Fibroblast of the aortic adventitia (primary cell): ENCODE results near the gene RELB. TPM values are rescaled to one million over a fixed set of nuclear protein-coding genes. Genes with fewer than 3 reads are reported as not detected.

ENCODE experiments used
- DNase-seq: peaks from one replicate; pipeline ENCODE4 v3.0.0-alpha.2; 2010; ENCODE audit warnings: low read depth
- H3K4me3 ChIP-seq: 2 replicates; pipeline ENCODE4 v1.5.1; 2011; ENCODE audit warnings: low read depth, mild to moderate bottlenecking, control low read depth, low read length, moderate library complexity
- CTCF ChIP-seq: IDR thresholded peaks from 2 replicates; pipeline ENCODE4 v1.5.1; 2011; ENCODE audit warnings: mild to moderate bottlenecking, low read length, control low read depth, inconsistent platforms; ENCODE audit not compliant: insufficient read depth
- total RNA-seq: library from RNA; depleted of rRNA; stranded (reverse); fragments of >200 nt; gene quantifications from 2 replicates; pipeline ENCODE4 v1.2.3, GENCODE V29; 2012; ENCODE audit warnings: low replicate concordance

The RELB gene
- total RNA-seq, 1 donor = 5.9 TPM

GRCh38 chr19:45058622-45059159, 57.4 kb downstream of the RELB start:
- DNase-seq = no peak
- no peak for TF ChIP-seq CTCF
- no peak overlapping the region for H3K4me3 ChIP-seq

- DNase-seq = peak; percentile 77
- peak; percentile 91 for TF ChIP-seq CTCF
- H3K4me3 ChIP-seq = no peak overlapping the region
Measured at GRCh38 chr19:45059258-45059965, 58.1 kb downstream of the RELB start.

- H3K4me3 ChIP-seq = no peak overlapping the region
- TF ChIP-seq CTCF = no peak
- no peak for DNase-seq
Measured at GRCh38 chr19:45061965-45062364, 60.7 kb downstream of the RELB start.

GRCh38 chr19:45063851-45064801, 62.9 kb downstream of the RELB start:
- H3K4me3 ChIP-seq = no peak overlapping the region
- no peak for DNase-seq
- TF ChIP-seq CTCF = no peak

GRCh38 chr19:45066921-45067661, 65.8 kb downstream of the RELB start:
- DNase-seq = no peak
- TF ChIP-seq CTCF = no peak
- H3K4me3 ChIP-seq = no peak overlapping the region

GRCh38 chr19:45068041-45068440, 66.8 kb downstream of the RELB start:
- TF ChIP-seq CTCF = no peak
- no peak for DNase-seq
- no peak overlapping the region for H3K4me3 ChIP-seq
